HCT116 (cell line): ENCODE measurements around the gene NBPF4.
"Not testable (repeated sequence)": the region's sequence is repeated elsewhere in the genome, so short reads cannot be mapped to it uniquely, and the experiment has no call there.

ENCODE experiments used
- CTCF ChIP-seq, 3 experiments: fragments of 200-600 bp in 1 of 3; sonication (generic) in 1 of 3; IDR thresholded peaks in 2 of 3; conservative IDR thresholded peaks in 1 of 3; 2 replicates each; pipeline ENCODE4 v1.5.1; 2012 to 2017; ENCODE audit warnings: low read depth in 2 of 3, low read length in 2 of 3, antibody characterized with exemption in 1 of 3, borderline replicate concordance in 1 of 3, control low read depth in 1 of 3, mild to moderate bottlenecking in 1 of 3, mixed read lengths in 1 of 3, mixed run types in 1 of 3, moderate library complexity in 1 of 3; ENCODE audit not compliant: insufficient read depth in 1 of 3
- EGR1 ChIP-seq: IDR thresholded peaks from 2 replicates; pipeline ENCODE4 v1.6.1; 2012; ENCODE audit warnings: low read depth
- ELF1 ChIP-seq: IDR thresholded peaks from 2 replicates; pipeline ENCODE4 v1.6.1; 2012; ENCODE audit warnings: low read depth, borderline replicate concordance
- MAX ChIP-seq: IDR thresholded peaks from 2 replicates; pipeline ENCODE4 v1.6.1; 2012
- POLR2A ChIP-seq: IDR thresholded peaks from 2 replicates; pipeline ENCODE4 v1.7.0; 2011; ENCODE audit warnings: borderline replicate concordance; ENCODE audit not compliant: insufficient read depth, insufficient read length; ENCODE audit errors: extremely low read depth
- POLR2AphosphoS5 ChIP-seq: IDR thresholded peaks from 2 replicates; pipeline ENCODE4 v1.6.1; 2011; ENCODE audit warnings: mild to moderate bottlenecking, low read depth, low read length, moderate library complexity
- RAD21 ChIP-seq: IDR thresholded peaks from 2 replicates; pipeline ENCODE4 v1.6.1; 2012; ENCODE audit warnings: low read depth, mild to moderate bottlenecking
- REST ChIP-seq: IDR thresholded peaks from 2 replicates; pipeline ENCODE4 v1.6.1; 2012; ENCODE audit warnings: low read depth
- SIN3A ChIP-seq: IDR thresholded peaks from 2 replicates; pipeline ENCODE4 v1.6.1; 2012; ENCODE audit warnings: low read depth
- SP1 ChIP-seq: IDR thresholded peaks from 2 replicates; pipeline ENCODE4 v1.6.1; 2012; ENCODE audit warnings: low read depth

GRCh38 chr1:108235308-108235707, 8.6 kb downstream of the NBPF4 start:
- TF ChIP-seq CTCF (IDR thresholded peaks at IDR 0.05 in 2 of 3, conservative IDR thresholded peaks at IDR 0.05 in 1 of 3; ENCODE audit: borderline replicate concordance in 1 of 3, insufficient read depth in 1 of 3, low read depth in 2 of 3, low read length in 2 of 3); REST; SIN3A; EGR1; RAD21; POLR2A; ELF1; SP1; POLR2AphosphoS5; MAX: not testable (repeated sequence)
